Adrenal gland (tissue), 5 donors: ENCODE measurements around the gene DACT2.
"Not testable (repeated sequence)": the region's sequence is repeated elsewhere in the genome, so short reads cannot be mapped to it uniquely, and the experiment has no call there.

Experiments used
- POLR2A ChIP-seq, 2 donors: fragments of 450-650 bp; IDR thresholded peaks; one replicate each; pipeline ENCODE4 v1.6.1; 2017; ENCODE audit warnings: antibody characterized with exemption in 2 of 2, mild to moderate bottlenecking in 2 of 2, moderate library complexity in 1 of 2
- TF ChIP-seq, protein P1 (sequence below), 6 experiments: fragments of 450-650 bp in 4 of 6; fragments of 200-600 bp in 2 of 6; sonication (generic) in 1 of 6; IDR thresholded peaks; 1 replicate in 5 of 6; 2 replicates in 1 of 6; pipeline versions ENCODE4 v1.5.1 to v1.8.0; 2016 to 2021; ENCODE audit warnings: antibody characterized with exemption in 6 of 6, mild to moderate bottlenecking in 2 of 6, moderate library complexity in 1 of 6
- donor health status: DM: no; HTN: no; CAD: no.

GRCh38 chr6:168267779-168268178, 51.8 kb downstream of the DACT2 start:
- TF ChIP-seq, protein P1, sequence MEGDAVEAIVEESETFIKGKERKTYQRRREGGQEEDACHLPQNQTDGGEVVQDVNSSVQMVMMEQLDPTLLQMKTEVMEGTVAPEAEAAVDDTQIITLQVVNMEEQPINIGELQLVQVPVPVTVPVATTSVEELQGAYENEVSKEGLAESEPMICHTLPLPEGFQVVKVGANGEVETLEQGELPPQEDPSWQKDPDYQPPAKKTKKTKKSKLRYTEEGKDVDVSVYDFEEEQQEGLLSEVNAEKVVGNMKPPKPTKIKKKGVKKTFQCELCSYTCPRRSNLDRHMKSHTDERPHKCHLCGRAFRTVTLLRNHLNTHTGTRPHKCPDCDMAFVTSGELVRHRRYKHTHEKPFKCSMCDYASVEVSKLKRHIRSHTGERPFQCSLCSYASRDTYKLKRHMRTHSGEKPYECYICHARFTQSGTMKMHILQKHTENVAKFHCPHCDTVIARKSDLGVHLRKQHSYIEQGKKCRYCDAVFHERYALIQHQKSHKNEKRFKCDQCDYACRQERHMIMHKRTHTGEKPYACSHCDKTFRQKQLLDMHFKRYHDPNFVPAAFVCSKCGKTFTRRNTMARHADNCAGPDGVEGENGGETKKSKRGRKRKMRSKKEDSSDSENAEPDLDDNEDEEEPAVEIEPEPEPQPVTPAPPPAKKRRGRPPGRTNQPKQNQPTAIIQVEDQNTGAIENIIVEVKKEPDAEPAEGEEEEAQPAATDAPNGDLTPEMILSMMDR (IDR thresholded peaks at IDR 0.05), result not testable (repeated sequence)
- TF ChIP-seq POLR2A (IDR thresholded peaks at IDR 0.05), result not testable (repeated sequence)
